ENCODE results near the gene PTCH2.

- TF ChIP-seq TAF1 (IDR thresholded peaks at IDR 0.05; ENCODE audit: borderline replicate concordance, low read depth, low read length) (no peak), POLR2AphosphoS5 (IDR thresholded peaks at IDR 0.05; ENCODE audit: low read depth, low read length) (no peak), POLR2A (IDR thresholded peaks at IDR 0.05; ENCODE audit: low read depth, low read length) (no peak)
These were observed 54.8 kb downstream of the PTCH2 start, which contains the start of gene BEST4 for GRCh38 chr1:44788120-44788860.

All from GM12892 (cell line).